PFSK-1 (cell line): ENCODE data around the gene KCNQ1.

ENCODE experiments used
- FOXP2 ChIP-seq: optimal IDR thresholded peaks from 2 replicates; pipeline ENCODE3; 2011; ENCODE audit warnings: borderline replicate concordance, control low read depth, inconsistent platforms; ENCODE audit not compliant: insufficient read depth; ENCODE audit errors: extremely low read length, extremely low read depth
- POLR2AphosphoS5 ChIP-seq: IDR thresholded peaks from 2 replicates; pipeline ENCODE4 v1.6.1; 2012; ENCODE audit warnings: low read depth, mild to moderate bottlenecking, control low read depth, low read length, moderate library complexity

- TF ChIP-seq POLR2AphosphoS5 (no peak), FOXP2 (no peak)
Observed at GRCh38 chr11:2521081-2521732, 76.4 kb downstream of the KCNQ1 start.
